ENCODE measurements around the gene PAGE1.
"Not testable (repeated sequence)": the region's sequence is repeated elsewhere in the genome, so short reads cannot be mapped to it uniquely, and the experiment has no call there.

The PAGE1 gene, protein sequence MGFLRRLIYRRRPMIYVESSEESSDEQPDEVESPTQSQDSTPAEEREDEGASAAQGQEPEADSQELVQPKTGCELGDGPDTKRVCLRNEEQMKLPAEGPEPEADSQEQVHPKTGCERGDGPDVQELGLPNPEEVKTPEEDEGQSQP

DNA sequence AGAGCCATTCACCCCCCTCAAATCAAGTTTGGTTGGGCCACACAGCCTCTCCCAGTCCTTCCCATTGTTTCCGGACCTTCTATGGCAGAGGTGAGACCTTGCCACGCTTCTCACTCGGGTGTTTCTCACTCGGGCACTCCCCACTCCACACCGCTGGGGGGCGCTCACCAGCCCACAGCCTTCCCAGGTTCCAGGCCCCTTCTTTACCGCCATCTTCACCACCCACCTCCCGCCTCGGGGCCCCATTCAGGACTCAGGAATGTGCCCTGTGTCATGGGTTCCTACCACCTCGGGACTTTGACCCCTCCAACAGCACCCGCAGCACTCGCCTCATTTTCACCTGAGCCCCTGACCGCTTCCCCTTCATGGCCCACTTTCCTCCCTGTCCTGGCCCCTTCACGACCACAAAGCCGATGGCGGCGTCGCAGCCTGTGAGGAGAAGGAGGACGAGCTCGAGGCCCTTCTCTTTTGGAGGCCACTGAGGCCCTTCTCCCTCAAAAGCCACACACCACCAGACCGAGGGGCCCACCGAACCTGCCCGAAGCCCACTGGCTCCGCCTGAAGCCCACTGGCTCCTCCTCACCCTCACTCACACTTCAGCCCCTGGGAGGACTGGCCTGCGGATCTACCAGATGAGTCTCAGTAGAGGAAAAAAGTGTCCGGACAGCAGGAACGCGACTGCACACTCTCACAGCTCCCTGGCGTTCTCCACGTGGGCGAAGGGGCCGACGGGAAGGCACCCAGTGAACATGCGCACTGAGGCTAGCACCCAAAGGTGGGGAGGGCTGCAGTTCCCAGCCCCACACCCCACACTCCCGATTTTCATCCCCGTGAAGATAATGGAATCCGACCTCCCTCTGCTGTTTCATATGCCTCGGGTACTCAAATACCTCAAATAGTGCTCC lies at the start of gene PAGE1:
PAGE1 (minus strand) TSS at position 709 of the 905 bp plus-strand sequence. CDS start 1,214 bp downstream, outside the sequence.
- DNase-seq = no peak

DNA sequence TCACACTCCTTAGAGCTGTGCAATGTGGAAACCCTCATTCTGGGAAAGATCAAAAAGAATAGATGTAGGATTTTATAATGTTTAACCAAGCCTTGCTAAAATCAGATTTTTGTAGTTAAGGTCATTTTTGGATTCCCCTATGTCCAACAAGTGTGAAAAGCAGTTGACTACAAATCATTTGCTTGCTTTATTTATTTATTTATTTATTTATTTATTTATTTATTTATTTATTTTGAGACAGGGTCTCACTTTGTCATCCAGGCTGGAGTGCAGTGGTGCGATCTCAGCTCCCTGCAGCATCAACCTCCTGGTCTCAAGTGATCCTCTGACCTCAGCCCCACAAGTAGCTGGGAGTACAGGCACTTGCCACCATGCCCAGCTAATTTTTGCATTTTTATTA lies 45.7 kb upstream of the PAGE1 start:
- DNase-seq = not testable (repeated sequence)

DNA sequence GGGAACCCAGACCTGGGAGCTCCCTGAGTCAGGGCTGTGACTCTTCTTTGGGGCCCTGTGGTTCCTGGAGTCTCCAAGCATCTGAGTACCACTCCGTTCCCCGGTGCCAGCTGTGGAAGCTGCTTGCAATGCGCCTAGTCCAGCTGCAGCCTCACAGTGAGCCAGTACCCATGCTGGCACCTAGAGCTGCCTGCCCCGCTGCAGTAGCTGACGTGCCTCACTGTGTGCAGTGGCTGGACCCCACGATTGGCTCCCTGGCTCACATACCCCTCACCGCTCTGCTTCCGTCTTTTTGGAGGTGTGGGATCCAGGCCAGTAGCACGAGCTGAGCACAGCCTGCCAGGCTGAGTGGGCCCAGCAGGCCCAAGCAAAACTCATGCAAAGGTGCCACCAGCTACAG lies 32.1 kb upstream of the PAGE1 start:
- no peak for DNase-seq

DNA sequence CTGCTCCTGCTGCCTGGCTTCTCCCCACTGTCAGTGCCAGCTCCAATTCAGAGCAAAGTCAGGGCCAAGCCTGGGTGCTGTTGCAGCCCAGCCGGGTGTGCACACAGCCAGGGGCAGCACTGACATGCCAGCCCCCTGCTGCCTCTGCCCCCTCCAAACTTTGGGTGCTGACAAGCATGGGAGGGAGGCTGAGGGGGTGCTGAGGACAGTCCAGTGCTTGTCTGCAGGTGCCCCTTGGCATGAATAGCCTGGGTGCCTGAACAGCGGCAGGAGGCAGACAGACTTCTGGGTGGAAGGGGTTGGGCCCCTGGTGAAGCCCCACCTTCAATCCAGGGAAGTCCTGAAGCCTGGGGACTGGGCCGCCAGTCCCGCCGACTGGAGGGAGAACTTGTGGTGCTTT lies 31.2 kb upstream of the PAGE1 start:
- no peak for DNase-seq

DNA sequence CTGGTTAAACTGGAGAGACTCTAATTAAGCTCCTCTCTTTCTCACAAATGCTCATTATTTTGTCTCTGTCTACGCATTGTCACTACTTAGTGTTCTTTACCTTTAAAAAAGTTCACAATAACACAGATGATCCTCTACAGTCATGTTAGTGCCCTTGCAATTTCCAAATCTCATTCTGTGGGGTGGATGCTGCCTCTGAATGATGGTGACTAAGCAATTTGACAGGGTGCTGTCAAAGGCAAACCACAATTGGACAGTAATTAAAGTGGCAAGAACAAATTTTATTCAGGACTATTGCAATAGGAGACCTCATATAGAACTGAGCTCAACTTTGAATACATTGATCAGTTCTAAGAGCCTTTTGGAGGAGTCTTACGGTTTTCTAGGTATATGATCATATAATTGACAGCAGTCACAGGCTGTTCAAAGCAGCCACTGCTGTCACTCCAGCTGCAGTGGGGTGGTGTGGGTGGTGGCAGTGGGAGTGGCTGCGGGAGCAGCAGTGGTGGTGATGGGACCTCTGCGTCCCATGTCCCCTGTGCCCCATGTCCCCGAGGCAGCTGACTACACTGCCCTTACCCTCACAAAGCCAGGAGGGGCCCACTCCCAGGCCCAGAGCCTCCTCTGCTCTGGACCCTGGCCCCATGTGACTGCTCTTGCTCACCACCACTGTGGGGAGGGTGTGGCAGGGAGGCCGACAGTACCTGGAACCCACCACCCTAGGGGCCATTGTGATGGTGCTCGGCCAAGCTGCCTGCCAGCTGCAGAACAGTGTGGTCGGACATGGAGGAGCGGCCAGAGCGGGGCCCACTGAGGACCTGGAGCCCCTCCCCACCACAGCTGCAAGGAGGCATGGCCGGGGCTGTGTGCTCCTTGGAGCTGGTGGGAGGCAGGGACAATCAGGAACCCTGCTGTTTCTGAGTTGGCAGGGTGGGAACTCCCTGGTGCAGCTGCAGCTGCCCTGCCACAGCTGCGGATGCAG lies 30.4 kb upstream of the PAGE1 start:
- DNase-seq = no peak

DNA sequence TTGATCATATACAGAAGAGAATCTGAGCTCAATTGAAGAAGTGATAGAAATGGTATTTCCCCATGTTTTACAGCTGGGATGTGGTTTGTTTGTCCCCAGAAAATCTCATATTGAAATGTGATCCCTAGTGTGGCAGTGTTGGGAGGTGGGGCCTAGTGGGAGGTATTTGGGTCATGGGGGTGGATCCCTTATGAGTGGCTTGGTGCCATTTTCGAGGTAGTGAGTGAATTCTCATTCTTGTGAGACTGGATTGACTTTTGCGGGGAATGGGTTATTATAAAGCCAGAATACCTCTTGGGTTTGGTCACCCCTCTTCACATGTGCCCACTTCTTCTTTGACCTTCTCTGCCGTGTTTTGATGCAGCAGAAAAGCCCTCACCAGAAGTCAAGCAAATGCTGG lies 29.6 kb upstream of the PAGE1 start:
- DNase-seq = no peak

DNA sequence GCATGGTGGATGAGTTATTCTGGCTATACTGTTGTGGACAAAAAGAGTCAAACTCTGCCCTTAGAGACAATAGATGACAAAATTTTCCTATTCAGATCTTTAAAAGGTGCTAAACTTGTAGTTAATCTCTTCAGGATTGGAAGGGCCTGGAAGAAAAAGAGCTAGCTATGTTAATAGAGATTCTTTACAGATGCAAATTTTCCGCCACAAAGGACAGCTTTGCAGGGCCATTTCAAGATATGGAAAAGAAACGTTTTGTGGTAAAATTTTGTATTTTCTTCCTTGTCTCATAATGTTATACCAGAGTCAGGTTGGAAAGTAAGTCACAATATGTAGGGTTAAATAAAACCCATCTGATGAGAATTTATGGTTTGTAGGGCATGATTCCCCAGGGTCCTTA lies 24.3 kb upstream of the PAGE1 start:
- DNase-seq = not testable (repeated sequence)

DNA sequence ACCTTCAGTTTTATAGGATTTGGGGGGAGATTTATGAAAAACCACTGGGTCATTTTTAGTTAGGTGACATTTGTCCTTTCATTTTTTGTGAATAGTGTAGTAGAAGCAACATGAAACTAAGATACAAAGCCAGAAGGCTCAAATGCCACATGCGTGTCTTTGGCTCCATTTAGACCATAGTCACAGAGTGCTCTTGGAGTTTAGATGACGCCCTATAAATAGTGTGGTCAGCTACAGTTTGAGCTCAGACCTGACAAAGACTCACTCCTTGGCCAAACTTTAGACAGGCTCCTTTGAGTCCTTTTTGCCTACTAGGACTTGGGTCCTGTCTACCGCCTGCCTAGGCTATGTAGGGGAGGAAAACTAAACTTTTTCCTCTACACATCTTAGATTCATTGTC lies 16.8 kb upstream of the PAGE1 start:
- no peak for DNase-seq

DNA sequence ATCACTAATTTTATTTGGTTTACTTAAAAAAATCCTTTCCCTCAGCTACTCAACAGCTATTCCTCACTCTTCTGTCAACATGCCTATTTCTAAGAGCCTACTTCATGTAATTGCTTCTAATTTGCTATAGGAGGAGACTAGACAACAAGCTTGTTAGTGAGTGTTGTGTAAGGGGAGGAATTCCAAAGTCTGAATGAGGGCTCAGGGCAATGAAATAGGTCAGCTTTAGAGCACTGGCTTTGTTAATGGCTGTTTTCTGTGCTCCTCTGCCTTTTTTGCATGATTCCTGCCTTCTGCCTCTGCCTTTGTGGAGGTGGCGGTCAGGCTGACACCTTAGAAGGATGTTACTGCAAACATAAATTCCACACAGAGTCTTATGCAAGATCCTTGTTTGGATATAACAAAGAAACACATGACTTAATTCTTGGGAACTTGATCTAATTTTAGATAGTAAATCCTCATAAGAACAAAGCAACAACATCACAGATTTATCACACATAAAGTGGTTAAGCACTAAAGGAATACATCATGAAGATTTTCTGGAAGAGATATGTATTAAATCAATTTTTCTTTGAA lies 15.0 kb upstream of the PAGE1 start:
- DNase-seq = no peak

DNA sequence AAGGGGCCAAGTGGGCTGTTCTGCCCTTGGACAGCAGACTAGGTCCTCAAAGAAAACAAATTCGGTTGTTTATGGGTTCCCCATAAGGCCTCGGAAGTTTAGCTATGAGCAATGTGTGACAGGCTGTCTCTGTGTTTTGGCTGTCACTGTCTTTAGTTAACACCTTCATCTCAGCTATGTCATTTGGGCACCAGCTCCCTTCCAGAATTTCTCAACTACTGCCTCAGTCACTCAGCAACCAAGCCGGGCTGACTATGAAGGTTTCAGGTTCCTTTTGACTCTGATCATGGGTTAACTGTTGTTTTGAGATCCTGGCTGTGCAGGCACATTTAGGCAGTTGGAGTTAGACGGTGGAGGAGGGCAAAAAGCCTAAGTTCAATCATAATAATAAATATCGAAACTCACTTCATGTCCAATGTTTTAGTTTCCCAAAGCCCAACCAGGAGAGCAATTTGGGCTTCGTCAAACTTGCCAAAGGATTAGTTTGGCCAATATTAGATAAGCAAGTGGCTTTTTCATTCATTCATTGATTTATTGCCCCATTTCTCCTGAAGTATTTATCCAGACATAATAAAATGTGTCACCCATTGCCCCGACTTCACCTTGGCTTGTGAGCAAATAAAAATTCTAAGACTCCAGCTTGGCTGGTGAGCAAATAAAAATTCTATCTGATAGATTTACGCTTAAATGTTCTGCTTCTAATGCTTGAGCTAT lies 9.1 kb upstream of the PAGE1 start:
- DNase-seq = no peak

DNA sequence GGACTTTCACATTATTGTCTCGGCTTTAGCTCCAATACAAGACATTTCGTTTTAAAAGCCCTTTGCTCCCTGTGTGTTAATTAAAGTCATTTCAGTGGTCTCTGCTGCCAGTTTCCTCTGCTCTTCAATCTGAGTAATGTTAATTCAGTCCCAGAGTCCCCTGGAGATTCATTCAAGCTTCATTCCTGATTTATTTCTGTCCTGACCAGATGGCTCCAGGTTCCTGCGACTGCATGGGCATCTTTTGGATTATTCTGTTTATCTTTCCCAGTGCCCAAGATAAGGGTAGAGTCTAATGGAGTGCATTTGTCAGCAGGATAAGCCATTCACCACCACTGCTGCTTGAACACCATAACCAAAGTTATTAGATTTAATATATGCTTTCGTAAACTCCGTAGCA lies 6.1 kb upstream of the PAGE1 start:
- DNase-seq = no peak

DNA sequence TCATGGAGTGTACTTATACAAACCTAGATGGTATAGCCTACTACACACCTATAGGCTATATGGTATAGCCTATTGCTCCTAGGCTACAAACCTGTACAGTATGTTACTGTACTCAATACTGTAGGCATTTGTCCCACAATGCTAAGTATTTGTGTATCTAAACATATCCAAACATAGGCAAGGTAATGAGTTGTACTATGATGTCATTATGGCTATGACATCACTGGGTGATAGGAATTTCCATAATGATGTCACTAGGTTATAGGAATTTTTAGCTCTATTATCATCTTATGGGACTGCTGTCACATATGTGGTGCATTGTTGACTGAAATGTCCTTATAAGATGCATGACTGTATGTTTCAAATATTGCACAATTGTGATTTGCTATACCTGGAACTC lies 5.5 kb upstream of the PAGE1 start:
- DNase-seq = no peak

DNA sequence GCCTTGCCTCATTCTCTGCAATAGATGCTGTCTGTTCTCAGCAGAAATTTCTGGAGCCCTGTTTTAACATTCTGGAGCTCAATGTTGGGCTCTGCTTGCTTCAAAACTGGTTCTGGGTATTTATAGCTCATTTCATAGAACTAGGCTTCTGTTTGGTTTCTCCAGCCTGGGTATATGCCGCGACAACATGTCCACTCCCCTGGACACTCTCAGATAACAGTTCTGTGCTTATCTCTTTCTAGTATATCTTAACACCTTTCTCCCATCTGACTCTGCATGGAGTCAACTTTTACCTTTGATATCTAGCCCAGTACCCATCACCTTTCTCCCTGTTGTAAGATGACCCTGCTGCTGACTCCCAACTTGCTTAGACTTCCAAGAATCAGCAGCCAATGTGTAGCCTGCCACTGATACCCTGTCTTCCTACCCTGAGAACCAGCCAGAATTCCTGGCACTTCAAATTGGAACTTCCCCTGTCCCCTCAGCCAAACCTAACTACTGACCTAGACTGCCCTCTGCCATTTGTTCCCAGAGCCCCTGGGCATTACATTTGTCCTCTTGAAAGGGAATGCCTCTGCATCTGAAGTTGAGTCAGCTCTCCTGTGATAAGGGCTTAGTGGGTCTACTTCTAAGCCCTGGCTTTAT lies 20.6 kb downstream of the PAGE1 start:
- no peak for DNase-seq

DNA sequence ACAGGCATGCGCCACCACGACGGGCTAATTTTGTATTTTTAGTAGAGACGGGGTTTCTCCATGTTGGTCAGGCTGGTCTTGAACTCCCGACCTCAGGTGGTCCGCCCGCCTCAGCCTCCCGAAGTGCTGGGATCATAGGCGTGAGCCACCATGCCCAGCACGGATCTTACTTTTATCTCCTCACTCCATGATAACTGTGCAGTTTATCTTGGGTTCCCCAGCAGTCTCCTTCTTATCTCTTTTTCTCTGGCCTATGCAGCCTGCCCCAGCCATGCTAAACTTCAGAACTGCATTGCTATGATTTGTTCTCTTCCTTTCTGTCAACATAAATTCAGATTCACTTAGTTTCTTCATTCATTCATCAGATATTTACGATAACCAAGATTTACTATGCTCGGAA lies 22.4 kb downstream of the PAGE1 start:
- no peak for DNase-seq

DNA sequence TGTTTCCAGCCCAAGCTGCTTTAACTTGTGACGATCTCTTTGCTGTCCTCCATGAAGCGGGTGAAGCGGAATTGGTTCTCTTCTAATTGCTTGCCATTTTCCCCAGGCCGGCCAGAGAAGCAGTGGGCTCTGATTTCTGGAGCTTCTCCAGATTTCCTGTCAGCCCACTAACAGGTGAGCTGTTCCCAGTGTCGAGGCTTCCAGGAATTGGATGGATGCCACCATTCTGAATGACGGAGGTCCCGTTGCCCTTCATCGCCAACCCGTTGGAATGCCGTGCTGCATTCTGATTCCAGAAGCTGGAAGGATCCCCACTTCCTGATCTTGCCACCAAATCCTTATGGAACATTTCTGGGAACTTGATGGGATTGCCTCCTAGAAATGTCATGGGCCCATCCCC lies 31.0 kb downstream of the PAGE1 start:
- DNase-seq = no peak

DNA sequence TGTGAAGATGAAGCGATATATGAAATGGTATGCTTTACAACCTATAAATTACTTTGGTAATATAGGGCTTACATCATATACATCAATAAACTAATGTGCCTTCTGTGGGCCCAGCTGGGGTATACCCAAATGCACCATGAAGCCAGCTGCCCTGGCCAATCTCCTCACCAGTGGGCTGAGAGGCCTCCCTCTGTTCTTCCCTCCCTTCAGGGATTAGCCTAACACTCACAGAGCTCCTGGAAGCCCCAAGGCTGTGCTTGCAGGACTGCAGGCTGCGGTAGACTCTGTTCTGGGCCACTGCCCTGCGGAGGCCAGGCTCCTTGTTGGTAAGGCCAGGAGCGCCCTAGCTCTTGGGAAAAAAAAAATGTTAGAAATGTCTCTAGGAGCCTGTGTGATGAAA lies 33.9 kb downstream of the PAGE1 start:
- no peak for DNase-seq

DNA sequence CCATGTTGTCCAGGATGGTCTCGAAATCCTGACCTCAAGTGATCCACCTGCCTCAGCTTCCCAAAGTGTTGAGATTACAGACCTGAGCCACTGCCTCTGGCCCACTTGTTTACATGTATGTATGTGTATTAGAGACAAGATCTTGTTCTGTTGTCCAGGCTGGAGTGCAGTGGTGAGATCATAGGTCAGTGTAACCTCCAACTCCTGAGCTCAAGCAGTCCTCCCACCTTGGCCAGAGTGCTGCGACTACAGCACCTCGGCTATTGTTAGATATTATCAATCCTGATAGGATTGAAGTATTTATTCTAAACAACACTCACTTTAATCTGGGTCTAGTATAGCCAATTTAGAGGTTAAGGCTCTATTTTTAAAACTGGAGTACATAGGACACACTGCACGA lies 36.0 kb downstream of the PAGE1 start:
- DNase-seq = no peak

DNA sequence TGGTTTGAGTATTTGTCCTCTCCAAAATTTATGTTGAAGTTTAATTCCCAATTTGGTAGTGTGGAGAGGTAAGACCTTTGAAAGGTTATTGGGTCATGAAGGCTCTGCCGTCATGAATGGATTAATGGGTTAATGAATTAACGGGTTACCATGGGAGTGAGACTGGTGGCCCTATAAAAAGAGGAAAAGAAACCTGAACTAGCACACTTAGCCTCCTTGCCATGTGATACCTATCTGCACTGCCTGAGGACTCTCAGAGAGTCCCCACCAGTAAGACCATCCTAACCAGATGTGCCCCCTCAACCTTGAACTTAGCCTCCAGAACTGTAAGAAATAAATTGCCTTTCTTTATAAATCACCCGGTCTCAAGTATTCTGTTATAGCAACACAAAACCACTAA lies 39.3 kb downstream of the PAGE1 start:
- no peak for DNase-seq

DNA sequence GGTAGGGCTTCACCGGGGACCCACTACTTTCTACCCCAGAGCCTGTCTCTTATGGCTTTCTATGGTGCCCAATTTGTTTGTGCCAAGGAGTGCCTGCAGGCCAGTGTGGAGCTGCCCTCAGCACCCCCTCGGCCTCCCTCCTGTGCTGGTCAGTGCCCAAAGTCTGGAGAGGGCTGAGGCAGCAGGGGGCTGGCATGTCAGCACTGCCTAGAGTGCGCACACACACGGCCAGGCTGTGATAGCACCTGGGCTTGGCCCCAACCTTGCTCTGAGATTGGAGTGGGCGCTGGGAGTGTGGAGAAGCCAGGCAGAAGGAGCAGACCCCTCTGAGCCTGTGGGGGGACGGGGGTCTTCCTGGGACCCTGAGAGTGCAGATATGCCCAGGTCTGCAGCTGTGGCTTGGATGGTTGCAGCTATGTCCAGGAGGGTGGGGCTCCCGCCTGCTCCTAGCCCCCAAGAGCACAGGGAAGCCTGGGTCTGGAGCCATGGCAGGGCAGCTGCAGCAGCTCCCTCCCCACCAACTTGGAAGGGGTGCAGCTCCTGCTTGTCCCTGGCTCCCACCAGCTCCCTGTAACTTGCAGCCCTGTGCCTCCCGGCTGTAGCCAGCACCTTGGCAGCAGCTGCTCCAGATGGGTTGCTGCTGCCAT lies 50.7 kb downstream of the PAGE1 start:
- no peak for DNase-seq
